ENCODE data around the gene ABR.

The ABR gene

GRCh38 chr17:1221209-1221608 is 41.4 kb upstream of the ABR start:
- Histone ChIP-seq H3K27ac (ENCODE audit: poor library complexity, severe bottlenecking) (no peak overlapping the region), H3K27me3 (ENCODE audit: insufficient read depth, poor library complexity, severe bottlenecking) (peaks cover 7% of the 10 kb centered on the region), H3K9me3 (ENCODE audit: severe bottlenecking) (no peaks in the 10 kb centered on the region), H3K36me3 (ENCODE audit: low read depth) (no peaks in the 10 kb centered on the region), H3K4me1 (ENCODE audit: insufficient read depth, poor library complexity, severe bottlenecking) (no peaks in the 10 kb centered on the region), H3K4me3 (ENCODE audit: severe bottlenecking) (no peak overlapping the region)
- DNase-seq (ENCODE audit: low spot score) (no peak), ATAC-seq (ENCODE audit: low read depth) (no peak)
- TF ChIP-seq CTCF (IDR thresholded peaks at IDR 0.05; ENCODE audit: poor library complexity, severe bottlenecking): no peak

GRCh38 chr17:1220346-1220745 is 40.6 kb upstream of the ABR start:
- H3K9me3 ChIP-seq (ENCODE audit: severe bottlenecking): no peaks in the 10 kb centered on the region

GRCh38 chr17:1217089-1217385 is 37.3 kb upstream of the ABR start:
- ATAC-seq (ENCODE audit: low read depth): no peak
- no peak overlapping the region for H3K27ac ChIP-seq (ENCODE audit: poor library complexity, severe bottlenecking)

More at GRCh38 chr17:1220346-1220745, 40.6 kb upstream of the ABR start:
- no peak overlapping the region for H3K27ac ChIP-seq (ENCODE audit: poor library complexity, severe bottlenecking)
- H3K36me3 ChIP-seq (ENCODE audit: low read depth): no peaks in the 10 kb centered on the region
- H3K27me3 ChIP-seq (ENCODE audit: insufficient read depth, poor library complexity, severe bottlenecking): peaks cover 9% of the 10 kb centered on the region
- no peak for TF ChIP-seq CTCF (IDR thresholded peaks at IDR 0.05; ENCODE audit: poor library complexity, severe bottlenecking)
- H3K4me1 ChIP-seq (ENCODE audit: insufficient read depth, poor library complexity, severe bottlenecking): no peaks in the 10 kb centered on the region
- ATAC-seq (ENCODE audit: low read depth) (no peak), DNase-seq (ENCODE audit: low spot score) (no peak)
- H3K4me3 ChIP-seq (ENCODE audit: severe bottlenecking): no peak overlapping the region

GRCh38 chr17:1216217-1217088 is 36.7 kb upstream of the ABR start:
- no peak overlapping the region for H3K27ac ChIP-seq (ENCODE audit: poor library complexity, severe bottlenecking)
- H3K27me3 ChIP-seq (ENCODE audit: insufficient read depth, poor library complexity, severe bottlenecking): peaks cover 12% of the 10 kb centered on the region
- H3K9me3 ChIP-seq (ENCODE audit: severe bottlenecking): no peaks in the 10 kb centered on the region
- no peaks in the 10 kb centered on the region for H3K4me1 ChIP-seq (ENCODE audit: insufficient read depth, poor library complexity, severe bottlenecking)
- H3K36me3 ChIP-seq (ENCODE audit: low read depth): no peaks in the 10 kb centered on the region
- no peak for DNase-seq (ENCODE audit: low spot score)
- no peak overlapping the region for H3K4me3 ChIP-seq (ENCODE audit: severe bottlenecking)
- no peak for TF ChIP-seq CTCF (IDR thresholded peaks at IDR 0.05; ENCODE audit: poor library complexity, severe bottlenecking)
- ATAC-seq (ENCODE audit: low read depth): no peak

More at GRCh38 chr17:1217089-1217385, 37.3 kb upstream of the ABR start:
- no peak overlapping the region for H3K4me3 ChIP-seq (ENCODE audit: severe bottlenecking)
- H3K9me3 ChIP-seq (ENCODE audit: severe bottlenecking): no peaks in the 10 kb centered on the region
- no peaks in the 10 kb centered on the region for H3K36me3 ChIP-seq (ENCODE audit: low read depth)
- no peak for TF ChIP-seq CTCF (IDR thresholded peaks at IDR 0.05; ENCODE audit: poor library complexity, severe bottlenecking)
- H3K4me1 ChIP-seq (ENCODE audit: insufficient read depth, poor library complexity, severe bottlenecking): no peaks in the 10 kb centered on the region
- DNase-seq (ENCODE audit: low spot score): no peak
- H3K27me3 ChIP-seq (ENCODE audit: insufficient read depth, poor library complexity, severe bottlenecking): peaks cover 9% of the 10 kb centered on the region

- Histone ChIP-seq H3K9me3 (ENCODE audit: severe bottlenecking) (no peaks in the 10 kb centered on the region), H3K27me3 (ENCODE audit: insufficient read depth, poor library complexity, severe bottlenecking) (peaks cover 23% of the 10 kb centered on the region), H3K4me3 (ENCODE audit: severe bottlenecking) (no peak overlapping the region), H3K27ac (ENCODE audit: poor library complexity, severe bottlenecking) (no peak overlapping the region), H3K4me1 (ENCODE audit: insufficient read depth, poor library complexity, severe bottlenecking) (no peaks in the 10 kb centered on the region), H3K36me3 (ENCODE audit: low read depth) (no peaks in the 10 kb centered on the region)
- TF ChIP-seq CTCF (IDR thresholded peaks at IDR 0.05; ENCODE audit: poor library complexity, severe bottlenecking): no peak
- DNase-seq (ENCODE audit: low spot score) (no peak), ATAC-seq (ENCODE audit: low read depth) (no peak)
These were observed 33.2 kb upstream of the ABR start for GRCh38 chr17:1212946-1213345.
